K562 (cell line): ENCODE results near the gene VWC2. TPM values are rescaled to one million over a fixed set of nuclear protein-coding genes. Genes with fewer than 3 reads are reported as not detected.

Experiments
- ATF1 ChIP-seq, 2 experiments: fragments of 450-650 bp in 1 of 2; IDR thresholded peaks; 2 replicates each; pipeline ENCODE4 v1.6.1; 2016; ENCODE audit warnings: missing compliant biosample characterization in 1 of 2, missing genetic modification characterization in 1 of 2
- BRD9 ChIP-seq: fragments of 450-650 bp; IDR thresholded peaks from 2 replicates; pipeline ENCODE4 v1.6.1; 2018; ENCODE audit warnings: low read depth; ENCODE audit not compliant: partially characterized antibody
- CTBP1 ChIP-seq: fragments of 450-650 bp; IDR thresholded peaks from 2 replicates; pipeline ENCODE4 v1.6.1; 2016; ENCODE audit warnings: borderline replicate concordance
- HDAC1 ChIP-seq, 2 experiments: fragments of 450-650 bp; IDR thresholded peaks; 2 replicates each; pipeline ENCODE4 v1.6.1; 2016 to 2017; ENCODE audit warnings: inconsistent platforms in 1 of 2, mild to moderate bottlenecking in 1 of 2, moderate library complexity in 1 of 2
- NCOA2 ChIP-seq, 2 experiments: fragments of 450-650 bp; IDR thresholded peaks; 2 replicates each; pipeline ENCODE4 v1.6.1; 2018; ENCODE audit warnings: mild to moderate bottlenecking in 2 of 2, moderate library complexity in 1 of 2; ENCODE audit not compliant: partially characterized antibody in 2 of 2
- STAG1 ChIP-seq: sonication (generic); formaldehyde crosslinking; IDR thresholded peaks from 2 replicates; pipeline ENCODE4 v1.5.0; 2020; ENCODE audit warnings: missing genetic modification reagents, borderline replicate concordance
- XRCC5 ChIP-seq: fragments of 200-400 bp; formaldehyde crosslinking; IDR thresholded peaks from 2 replicates; pipeline ENCODE4 v1.6.1; 2017; ENCODE audit warnings: low read depth, mild to moderate bottlenecking, low read length
- ZNF174 ChIP-seq: fragments of 250-450 bp; sonication (Bioruptor Pico); IDR thresholded peaks from 2 replicates; pipeline ENCODE4 v1.4.0; 2020; ENCODE audit warnings: mild to moderate bottlenecking
- polyA plus RNA-seq, 8 experiments: library from polyadenylated mRNA; depleted of rRNA in 4 of 8; stranded (reverse) in 5 of 8; unstranded in 3 of 8; fragments of >200 nt; fragmentation: Nextera tagmentation in 2 of 8; fragmentation: Illumina TruSeq in 1 of 8; extraction: Ambion mirVana in 2 of 8; extraction: Trizol in 1 of 8; gene quantifications; 2 replicates each; pipeline versions ENCODE4 v1.2.1 to v1.2.3, GENCODE V29; 2011 to 2014; ENCODE audit warnings: inconsistent platforms in 1 of 8, missing spikeins in 1 of 8
- total RNA-seq, 7 experiments: library from RNA; depleted of rRNA in 6 of 7; stranded (reverse); fragments of >200 nt in 6 of 7; fragmentation: Illumina TruSeq in 2 of 7; extraction: Trizol in 2 of 7; gene quantifications; 2 replicates each; pipeline versions ENCODE4 v1.2.1 to v1.2.3, GENCODE V29; 2011 to 2021; ENCODE audit warnings: low replicate concordance in 1 of 7
- TF ChIP-seq, protein P1 (sequence below), 2 experiments: fragments of 450-650 bp; formaldehyde crosslinking in 1 of 2; IDR thresholded peaks; 2 replicates each; pipeline versions ENCODE4 v1.4.0 to v1.6.1; 2014 to 2020; ENCODE audit warnings: mild to moderate bottlenecking in 2 of 2, borderline replicate concordance in 1 of 2, low read depth in 1 of 2
- TF ChIP-seq, protein P2 (sequence below): fragments of 250-450 bp; sonication (Bioruptor Pico); IDR thresholded peaks from 2 replicates; pipeline ENCODE4 v1.5.1; 2021; ENCODE audit warnings: mild to moderate bottlenecking
- TF ChIP-seq, protein P3 (sequence below): fragments of 250-450 bp; sonication (Bioruptor Pico); IDR thresholded peaks from 2 replicates; pipeline ENCODE4 v1.8.0; 2021; ENCODE audit warnings: mild to moderate bottlenecking, moderate library complexity
- TF ChIP-seq, protein P4 (sequence below): fragments of 450-650 bp; formaldehyde crosslinking; IDR thresholded peaks from 2 replicates; pipeline ENCODE4 v1.4.0; 2020; ENCODE audit warnings: mild to moderate bottlenecking, mixed read lengths

The VWC2 gene
- total and polyA plus RNA-seq, 9 of the 15 experiments (the other 6 are each of a cell fraction or from before 2014, with no cell fraction given), result not detected

DNA sequence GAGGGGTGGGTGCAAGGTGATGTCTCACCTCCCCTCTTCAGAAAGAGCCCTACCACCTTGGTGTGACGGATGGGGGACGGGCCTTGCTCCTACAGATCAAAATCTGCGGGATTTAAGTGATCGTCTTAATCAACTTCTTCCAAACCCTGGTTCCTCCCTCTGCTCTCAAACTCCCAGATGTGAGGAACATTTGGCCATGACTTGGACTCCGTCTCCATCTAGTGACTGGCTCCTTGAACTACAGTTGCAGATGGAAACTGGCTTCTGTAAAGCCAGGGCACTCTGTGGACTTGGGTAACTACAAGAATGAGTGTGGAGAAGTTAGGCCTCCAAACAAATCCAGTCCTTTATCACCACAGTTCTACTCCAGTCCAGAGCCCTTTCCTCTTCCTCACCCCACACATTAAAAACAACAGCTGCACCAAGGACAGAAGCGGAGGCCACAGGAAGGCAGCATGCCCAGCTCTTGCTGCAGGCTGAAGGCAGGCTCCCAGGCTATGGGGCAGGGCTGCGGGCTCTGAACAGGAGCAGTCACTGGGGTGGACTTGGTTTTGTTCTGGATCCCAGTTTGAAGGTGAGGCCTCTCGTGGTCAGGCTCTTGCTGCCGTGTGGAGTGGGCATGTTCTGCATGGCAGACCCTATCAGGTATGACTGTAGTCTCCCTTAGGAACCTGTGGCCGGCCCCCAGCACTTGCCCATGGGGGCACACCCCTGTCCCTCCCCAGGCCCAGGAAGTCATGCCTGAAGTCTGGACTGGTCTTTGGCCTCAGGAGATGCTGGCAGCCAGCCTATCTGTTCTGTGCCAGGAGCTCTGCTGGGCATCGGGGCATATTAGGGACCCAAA is 79.4 kb downstream of the VWC2 start (continued):
- TF ChIP-seq, protein P1, sequence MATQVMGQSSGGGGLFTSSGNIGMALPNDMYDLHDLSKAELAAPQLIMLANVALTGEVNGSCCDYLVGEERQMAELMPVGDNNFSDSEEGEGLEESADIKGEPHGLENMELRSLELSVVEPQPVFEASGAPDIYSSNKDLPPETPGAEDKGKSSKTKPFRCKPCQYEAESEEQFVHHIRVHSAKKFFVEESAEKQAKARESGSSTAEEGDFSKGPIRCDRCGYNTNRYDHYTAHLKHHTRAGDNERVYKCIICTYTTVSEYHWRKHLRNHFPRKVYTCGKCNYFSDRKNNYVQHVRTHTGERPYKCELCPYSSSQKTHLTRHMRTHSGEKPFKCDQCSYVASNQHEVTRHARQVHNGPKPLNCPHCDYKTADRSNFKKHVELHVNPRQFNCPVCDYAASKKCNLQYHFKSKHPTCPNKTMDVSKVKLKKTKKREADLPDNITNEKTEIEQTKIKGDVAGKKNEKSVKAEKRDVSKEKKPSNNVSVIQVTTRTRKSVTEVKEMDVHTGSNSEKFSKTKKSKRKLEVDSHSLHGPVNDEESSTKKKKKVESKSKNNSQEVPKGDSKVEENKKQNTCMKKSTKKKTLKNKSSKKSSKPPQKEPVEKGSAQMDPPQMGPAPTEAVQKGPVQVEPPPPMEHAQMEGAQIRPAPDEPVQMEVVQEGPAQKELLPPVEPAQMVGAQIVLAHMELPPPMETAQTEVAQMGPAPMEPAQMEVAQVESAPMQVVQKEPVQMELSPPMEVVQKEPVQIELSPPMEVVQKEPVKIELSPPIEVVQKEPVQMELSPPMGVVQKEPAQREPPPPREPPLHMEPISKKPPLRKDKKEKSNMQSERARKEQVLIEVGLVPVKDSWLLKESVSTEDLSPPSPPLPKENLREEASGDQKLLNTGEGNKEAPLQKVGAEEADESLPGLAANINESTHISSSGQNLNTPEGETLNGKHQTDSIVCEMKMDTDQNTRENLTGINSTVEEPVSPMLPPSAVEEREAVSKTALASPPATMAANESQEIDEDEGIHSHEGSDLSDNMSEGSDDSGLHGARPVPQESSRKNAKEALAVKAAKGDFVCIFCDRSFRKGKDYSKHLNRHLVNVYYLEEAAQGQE (IDR thresholded peaks at IDR 0.05; ENCODE audit: borderline replicate concordance), result peak; percentile 34; the same call in 1 of the 2 replicates
- TF ChIP-seq, protein P1 (CRISPR knock-in tag; IDR thresholded peaks at IDR 0.05; ENCODE audit: low read depth), result no peak
- TF ChIP-seq STAG1 (CRISPR knock-in tag) (peak; percentile 47; the same call in 1 of the 2 replicates), ATF1 (CRISPR knock-in tag; IDR thresholded peaks at IDR 0.05) (no peak), ATF1 (tag; IDR thresholded peaks at IDR 0.05) (no peak), HDAC1 (IDR thresholded peaks at IDR 0.05) (no peak), XRCC5 (no peak), BRD9 (no peak), CTBP1 (no peak), ZNF174 (no peak), NCOA2 (IDR thresholded peaks at IDR 0.05; ENCODE audit: partially characterized antibody in 2 of 2) (no peak)
- TF ChIP-seq, protein P2, sequence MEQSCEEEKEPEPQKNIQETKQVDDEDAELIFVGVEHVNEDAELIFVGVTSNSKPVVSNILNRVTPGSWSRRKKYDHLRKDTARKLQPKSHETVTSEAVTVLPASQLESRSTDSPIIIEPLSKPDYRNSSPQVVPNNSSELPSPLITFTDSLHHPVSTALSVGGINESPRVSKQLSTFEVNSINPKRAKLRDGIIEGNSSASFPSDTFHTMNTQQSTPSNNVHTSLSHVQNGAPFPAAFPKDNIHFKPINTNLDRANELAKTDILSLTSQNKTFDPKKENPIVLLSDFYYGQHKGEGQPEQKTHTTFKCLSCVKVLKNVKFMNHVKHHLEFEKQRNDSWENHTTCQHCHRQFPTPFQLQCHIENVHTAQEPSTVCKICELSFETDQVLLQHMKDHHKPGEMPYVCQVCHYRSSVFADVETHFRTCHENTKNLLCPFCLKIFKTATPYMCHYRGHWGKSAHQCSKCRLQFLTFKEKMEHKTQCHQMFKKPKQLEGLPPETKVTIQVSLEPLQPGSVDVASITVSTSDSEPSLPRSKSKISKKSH (CRISPR knock-in tag), result no peak
- TF ChIP-seq, protein P3, sequence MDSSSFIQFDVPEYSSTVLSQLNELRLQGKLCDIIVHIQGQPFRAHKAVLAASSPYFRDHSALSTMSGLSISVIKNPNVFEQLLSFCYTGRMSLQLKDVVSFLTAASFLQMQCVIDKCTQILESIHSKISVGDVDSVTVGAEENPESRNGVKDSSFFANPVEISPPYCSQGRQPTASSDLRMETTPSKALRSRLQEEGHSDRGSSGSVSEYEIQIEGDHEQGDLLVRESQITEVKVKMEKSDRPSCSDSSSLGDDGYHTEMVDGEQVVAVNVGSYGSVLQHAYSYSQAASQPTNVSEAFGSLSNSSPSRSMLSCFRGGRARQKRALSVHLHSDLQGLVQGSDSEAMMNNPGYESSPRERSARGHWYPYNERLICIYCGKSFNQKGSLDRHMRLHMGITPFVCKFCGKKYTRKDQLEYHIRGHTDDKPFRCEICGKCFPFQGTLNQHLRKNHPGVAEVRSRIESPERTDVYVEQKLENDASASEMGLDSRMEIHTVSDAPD (CRISPR knock-in tag), result no peak
- TF ChIP-seq, protein P4, sequence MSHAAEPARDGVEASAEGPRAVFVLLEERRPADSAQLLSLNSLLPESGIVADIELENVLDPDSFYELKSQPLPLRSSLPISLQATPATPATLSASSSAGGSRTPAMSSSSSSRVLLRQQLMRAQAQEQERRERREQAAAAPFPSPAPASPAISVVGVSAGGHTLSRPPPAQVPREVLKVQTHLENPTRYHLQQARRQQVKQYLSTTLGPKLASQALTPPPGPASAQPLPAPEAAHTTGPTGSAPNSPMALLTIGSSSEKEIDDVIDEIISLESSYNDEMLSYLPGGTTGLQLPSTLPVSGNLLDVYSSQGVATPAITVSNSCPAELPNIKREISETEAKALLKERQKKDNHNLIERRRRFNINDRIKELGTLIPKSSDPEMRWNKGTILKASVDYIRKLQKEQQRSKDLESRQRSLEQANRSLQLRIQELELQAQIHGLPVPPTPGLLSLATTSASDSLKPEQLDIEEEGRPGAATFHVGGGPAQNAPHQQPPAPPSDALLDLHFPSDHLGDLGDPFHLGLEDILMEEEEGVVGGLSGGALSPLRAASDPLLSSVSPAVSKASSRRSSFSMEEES (CRISPR knock-in tag), result no peak
